ENCODE data around the gene FFAR1. TPM values are rescaled to one million over a fixed set of nuclear protein-coding genes. Genes with fewer than 3 reads are reported as not detected.

The FFAR1 gene
- total and polyA plus RNA-seq, 2 experiments from 2014 or later, result not detected

DNA sequence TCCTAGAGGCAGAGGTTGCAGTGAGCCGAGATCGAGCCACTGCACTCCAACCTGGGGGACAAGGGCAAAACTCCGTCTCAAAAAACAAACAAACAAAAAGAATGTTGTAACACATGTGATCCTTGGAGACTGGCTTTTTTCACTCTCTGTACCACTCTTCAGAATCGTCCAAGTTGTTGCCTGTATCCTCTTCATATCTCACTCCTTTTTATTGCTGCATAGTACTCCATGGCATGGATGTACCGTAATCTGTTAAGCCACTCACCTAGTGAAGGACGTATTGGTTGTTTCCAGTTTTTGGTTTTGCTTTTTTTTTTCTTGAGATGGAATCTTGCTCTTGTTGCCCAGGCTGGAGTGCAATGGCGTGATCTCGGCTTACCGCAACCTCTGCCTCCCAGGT lies 25.7 kb upstream of the FFAR1 start:
- Mint-ChIP-seq H3K27ac (no peak overlapping the region), H3K36me3 (ENCODE audit: low read depth) (no peaks in the 10 kb centered on the region), H3K4me3 (no peak overlapping the region), H3K9me3 (peaks cover 9% of the 10 kb centered on the region; the same call in 2 of the 3 replicates), H3K4me1 (peaks cover 2% of the 10 kb centered on the region; the same call in 1 of the 3 replicates), H3K27me3 (ENCODE audit: insufficient read depth, low read depth, poor library complexity) (peaks cover 2% of the 10 kb centered on the region)
- Histone ChIP-seq H3F3A (replicated peaks; ENCODE audit: low read depth) (no peaks in the 10 kb centered on the region), H2AFZ (no peak overlapping the region), H3K9me2 (ENCODE audit: insufficient read depth) (no peaks in the 10 kb centered on the region), H3K4me3 (no peak overlapping the region), H3K4me2 (no peak overlapping the region), H3K27me3 (ENCODE audit: insufficient read depth) (no peaks in the 10 kb centered on the region), H3K79me2 (replicated peaks; ENCODE audit: insufficient read depth) (no peaks in the 10 kb centered on the region), H3K4me1 (ENCODE audit: insufficient read depth) (no peaks in the 10 kb centered on the region), H4K20me1 (replicated peaks; ENCODE audit: insufficient read depth) (no peaks in the 10 kb centered on the region), H3K36me3 (ENCODE audit: insufficient read depth) (no peaks in the 10 kb centered on the region), H3K27ac (ENCODE audit: low read depth) (no peak overlapping the region)
- DNase-seq (ENCODE audit: low spot score), result no peak
- TF ChIP-seq ZNF114 (CRISPR knock-in tag; IDR thresholded peaks at IDR 0.05) (no peak), POLR2AphosphoS5 (IDR thresholded peaks at IDR 0.05; ENCODE audit: low read depth) (no peak), JUNB (IDR thresholded peaks at IDR 0.05; ENCODE audit: unreplicated experiment) (no peak), EZH2 (IDR thresholded peaks at IDR 0.05; ENCODE audit: low read depth, unreplicated experiment) (no peak), ZNF331 (CRISPR knock-in tag; IDR thresholded peaks at IDR 0.05; ENCODE audit: low read depth) (no peak), NANOG (IDR thresholded peaks at IDR 0.05; ENCODE audit: borderline replicate concordance) (no peak), CREB1 (CRISPR knock-in tag; IDR thresholded peaks at IDR 0.05; ENCODE audit: low read depth) (no peak), STAT1 (IDR thresholded peaks at IDR 0.05; ENCODE audit: unreplicated experiment) (no peak), EZH2phosphoT487 (IDR thresholded peaks at IDR 0.05; ENCODE audit: unreplicated experiment) (no peak)
- TF ChIP-seq, protein P1, sequence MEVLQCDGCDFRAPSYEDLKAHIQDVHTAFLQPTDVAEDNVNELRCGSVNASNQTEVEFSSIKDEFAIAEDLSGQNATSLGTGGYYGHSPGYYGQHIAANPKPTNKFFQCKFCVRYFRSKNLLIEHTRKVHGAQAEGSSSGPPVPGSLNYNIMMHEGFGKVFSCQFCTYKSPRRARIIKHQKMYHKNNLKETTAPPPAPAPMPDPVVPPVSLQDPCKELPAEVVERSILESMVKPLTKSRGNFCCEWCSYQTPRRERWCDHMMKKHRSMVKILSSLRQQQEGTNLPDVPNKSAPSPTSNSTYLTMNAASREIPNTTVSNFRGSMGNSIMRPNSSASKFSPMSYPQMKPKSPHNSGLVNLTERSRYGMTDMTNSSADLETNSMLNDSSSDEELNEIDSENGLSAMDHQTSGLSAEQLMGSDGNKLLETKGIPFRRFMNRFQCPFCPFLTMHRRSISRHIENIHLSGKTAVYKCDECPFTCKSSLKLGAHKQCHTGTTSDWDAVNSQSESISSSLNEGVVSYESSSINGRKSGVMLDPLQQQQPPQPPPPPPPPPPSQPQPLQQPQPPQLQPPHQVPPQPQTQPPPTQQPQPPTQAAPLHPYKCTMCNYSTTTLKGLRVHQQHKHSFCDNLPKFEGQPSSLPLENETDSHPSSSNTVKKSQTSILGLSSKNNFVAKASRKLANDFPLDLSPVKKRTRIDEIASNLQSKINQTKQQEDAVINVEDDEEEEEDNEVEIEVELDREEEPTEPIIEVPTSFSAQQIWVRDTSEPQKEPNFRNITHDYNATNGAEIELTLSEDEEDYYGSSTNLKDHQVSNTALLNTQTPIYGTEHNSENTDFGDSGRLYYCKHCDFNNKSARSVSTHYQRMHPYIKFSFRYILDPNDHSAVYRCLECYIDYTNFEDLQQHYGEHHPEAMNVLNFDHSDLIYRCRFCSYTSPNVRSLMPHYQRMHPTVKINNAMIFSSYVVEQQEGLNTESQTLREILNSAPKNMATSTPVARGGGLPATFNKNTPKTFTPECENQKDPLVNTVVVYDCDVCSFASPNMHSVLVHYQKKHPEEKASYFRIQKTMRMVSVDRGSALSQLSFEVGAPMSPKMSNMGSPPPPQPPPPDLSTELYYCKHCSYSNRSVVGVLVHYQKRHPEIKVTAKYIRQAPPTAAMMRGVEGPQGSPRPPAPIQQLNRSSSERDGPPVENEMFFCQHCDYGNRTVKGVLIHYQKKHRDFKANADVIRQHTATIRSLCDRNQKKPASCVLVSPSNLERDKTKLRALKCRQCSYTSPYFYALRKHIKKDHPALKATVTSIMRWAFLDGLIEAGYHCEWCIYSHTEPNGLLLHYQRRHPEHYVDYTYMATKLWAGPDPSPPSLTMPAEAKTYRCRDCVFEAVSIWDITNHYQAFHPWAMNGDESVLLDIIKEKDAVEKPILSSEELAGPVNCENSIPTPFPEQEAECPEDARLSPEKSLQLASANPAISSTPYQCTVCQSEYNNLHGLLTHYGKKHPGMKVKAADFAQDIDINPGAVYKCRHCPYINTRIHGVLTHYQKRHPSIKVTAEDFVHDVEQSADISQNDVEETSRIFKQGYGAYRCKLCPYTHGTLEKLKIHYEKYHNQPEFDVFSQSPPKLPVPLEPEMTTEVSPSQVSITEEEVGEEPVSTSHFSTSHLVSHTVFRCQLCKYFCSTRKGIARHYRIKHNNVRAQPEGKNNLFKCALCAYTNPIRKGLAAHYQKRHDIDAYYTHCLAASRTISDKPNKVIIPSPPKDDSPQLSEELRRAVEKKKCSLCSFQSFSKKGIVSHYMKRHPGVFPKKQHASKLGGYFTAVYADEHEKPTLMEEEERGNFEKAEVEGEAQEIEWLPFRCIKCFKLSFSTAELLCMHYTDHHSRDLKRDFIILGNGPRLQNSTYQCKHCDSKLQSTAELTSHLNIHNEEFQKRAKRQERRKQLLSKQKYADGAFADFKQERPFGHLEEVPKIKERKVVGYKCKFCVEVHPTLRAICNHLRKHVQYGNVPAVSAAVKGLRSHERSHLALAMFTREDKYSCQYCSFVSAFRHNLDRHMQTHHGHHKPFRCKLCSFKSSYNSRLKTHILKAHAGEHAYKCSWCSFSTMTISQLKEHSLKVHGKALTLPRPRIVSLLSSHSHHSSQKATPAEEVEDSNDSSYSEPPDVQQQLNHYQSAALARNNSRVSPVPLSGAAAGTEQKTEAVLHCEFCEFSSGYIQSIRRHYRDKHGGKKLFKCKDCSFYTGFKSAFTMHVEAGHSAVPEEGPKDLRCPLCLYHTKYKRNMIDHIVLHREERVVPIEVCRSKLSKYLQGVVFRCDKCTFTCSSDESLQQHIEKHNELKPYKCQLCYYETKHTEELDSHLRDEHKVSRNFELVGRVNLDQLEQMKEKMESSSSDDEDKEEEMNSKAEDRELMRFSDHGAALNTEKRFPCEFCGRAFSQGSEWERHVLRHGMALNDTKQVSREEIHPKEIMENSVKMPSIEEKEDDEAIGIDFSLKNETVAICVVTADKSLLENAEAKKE (CRISPR knock-in tag; IDR thresholded peaks at IDR 0.05), result no peak
- TF ChIP-seq, protein P2, sequence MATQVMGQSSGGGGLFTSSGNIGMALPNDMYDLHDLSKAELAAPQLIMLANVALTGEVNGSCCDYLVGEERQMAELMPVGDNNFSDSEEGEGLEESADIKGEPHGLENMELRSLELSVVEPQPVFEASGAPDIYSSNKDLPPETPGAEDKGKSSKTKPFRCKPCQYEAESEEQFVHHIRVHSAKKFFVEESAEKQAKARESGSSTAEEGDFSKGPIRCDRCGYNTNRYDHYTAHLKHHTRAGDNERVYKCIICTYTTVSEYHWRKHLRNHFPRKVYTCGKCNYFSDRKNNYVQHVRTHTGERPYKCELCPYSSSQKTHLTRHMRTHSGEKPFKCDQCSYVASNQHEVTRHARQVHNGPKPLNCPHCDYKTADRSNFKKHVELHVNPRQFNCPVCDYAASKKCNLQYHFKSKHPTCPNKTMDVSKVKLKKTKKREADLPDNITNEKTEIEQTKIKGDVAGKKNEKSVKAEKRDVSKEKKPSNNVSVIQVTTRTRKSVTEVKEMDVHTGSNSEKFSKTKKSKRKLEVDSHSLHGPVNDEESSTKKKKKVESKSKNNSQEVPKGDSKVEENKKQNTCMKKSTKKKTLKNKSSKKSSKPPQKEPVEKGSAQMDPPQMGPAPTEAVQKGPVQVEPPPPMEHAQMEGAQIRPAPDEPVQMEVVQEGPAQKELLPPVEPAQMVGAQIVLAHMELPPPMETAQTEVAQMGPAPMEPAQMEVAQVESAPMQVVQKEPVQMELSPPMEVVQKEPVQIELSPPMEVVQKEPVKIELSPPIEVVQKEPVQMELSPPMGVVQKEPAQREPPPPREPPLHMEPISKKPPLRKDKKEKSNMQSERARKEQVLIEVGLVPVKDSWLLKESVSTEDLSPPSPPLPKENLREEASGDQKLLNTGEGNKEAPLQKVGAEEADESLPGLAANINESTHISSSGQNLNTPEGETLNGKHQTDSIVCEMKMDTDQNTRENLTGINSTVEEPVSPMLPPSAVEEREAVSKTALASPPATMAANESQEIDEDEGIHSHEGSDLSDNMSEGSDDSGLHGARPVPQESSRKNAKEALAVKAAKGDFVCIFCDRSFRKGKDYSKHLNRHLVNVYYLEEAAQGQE (IDR thresholded peaks at IDR 0.05; ENCODE audit: unreplicated experiment), result no peak
- TF ChIP-seq, protein P3, sequence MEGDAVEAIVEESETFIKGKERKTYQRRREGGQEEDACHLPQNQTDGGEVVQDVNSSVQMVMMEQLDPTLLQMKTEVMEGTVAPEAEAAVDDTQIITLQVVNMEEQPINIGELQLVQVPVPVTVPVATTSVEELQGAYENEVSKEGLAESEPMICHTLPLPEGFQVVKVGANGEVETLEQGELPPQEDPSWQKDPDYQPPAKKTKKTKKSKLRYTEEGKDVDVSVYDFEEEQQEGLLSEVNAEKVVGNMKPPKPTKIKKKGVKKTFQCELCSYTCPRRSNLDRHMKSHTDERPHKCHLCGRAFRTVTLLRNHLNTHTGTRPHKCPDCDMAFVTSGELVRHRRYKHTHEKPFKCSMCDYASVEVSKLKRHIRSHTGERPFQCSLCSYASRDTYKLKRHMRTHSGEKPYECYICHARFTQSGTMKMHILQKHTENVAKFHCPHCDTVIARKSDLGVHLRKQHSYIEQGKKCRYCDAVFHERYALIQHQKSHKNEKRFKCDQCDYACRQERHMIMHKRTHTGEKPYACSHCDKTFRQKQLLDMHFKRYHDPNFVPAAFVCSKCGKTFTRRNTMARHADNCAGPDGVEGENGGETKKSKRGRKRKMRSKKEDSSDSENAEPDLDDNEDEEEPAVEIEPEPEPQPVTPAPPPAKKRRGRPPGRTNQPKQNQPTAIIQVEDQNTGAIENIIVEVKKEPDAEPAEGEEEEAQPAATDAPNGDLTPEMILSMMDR (conservative IDR thresholded peaks at IDR 0.05; ENCODE audit: low read depth in 2 of 2), result no peak
- TF ChIP-seq, protein P4, sequence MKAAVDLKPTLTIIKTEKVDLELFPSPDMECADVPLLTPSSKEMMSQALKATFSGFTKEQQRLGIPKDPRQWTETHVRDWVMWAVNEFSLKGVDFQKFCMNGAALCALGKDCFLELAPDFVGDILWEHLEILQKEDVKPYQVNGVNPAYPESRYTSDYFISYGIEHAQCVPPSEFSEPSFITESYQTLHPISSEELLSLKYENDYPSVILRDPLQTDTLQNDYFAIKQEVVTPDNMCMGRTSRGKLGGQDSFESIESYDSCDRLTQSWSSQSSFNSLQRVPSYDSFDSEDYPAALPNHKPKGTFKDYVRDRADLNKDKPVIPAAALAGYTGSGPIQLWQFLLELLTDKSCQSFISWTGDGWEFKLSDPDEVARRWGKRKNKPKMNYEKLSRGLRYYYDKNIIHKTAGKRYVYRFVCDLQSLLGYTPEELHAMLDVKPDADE (IDR thresholded peaks at IDR 0.05), result no peak
- no peak for ATAC-seq
